ENCODE data around the gene MTCL1.

Gene MTCL1

DNA sequence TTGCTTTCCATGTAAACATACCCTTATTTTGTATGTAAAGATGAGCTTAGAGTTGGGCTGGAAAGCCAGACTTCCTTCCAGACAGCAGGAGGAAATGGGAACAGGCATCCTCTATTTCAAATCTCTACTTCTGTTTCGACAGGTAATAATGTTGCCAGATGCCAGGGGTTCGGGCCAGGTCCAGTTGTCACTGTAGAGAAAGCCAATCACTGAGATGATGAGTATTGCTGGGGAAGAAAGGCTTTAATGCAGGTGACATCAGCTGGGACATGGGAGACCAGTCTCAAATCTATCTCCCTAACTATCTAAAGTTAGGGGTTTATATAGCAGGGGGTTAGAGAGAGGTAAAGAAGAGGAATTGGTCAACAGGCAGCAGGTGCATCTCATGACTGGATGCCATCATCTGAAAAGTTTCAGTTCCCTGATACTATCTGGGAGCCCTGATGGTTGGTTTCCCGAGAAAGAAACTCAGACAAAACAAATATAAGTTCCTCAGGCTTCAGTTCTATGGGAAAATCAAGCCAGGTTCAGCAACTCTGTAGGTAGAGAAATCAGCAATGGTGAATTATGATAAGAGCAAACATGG is 9.3 kb upstream of the MTCL1 start:
- DNase-seq (ENCODE audit: extremely low spot score) = no peak
- CTCF ChIA-PET = interaction anchor here (0.6 to 1.2 kb wide), 3 partner anchors 149 to 292 kb away, joined by 3 to 6 read pairs (median 4); no protein-coding TSS in a partner anchor
- POLR2A ChIA-PET = interaction anchor here (0.6 kb wide), 1 partner anchor 356 kb away, joined by 3 read pairs; no protein-coding TSS in a partner anchor

DNA sequence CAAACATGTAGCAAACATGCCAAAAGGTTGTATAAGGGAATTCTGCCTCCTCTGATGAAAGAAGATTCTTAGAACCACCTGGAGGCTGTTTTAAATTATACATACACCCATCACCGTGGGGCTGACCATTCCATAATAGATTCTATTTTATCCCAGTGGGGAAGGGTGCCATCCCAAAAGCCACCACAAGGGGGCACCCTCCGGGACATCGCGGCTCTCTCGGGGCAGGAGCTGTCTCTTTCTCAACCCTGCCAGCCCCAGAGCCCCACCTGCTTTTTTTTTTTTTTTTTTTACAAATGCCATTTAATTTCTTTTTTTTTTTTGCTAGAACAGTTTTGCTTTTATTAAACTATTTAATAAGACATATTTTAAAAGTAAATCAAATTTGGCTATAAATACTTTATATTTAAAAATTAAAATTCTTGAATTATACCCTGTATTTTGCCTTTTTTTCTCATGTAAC is 8.6 kb upstream of the MTCL1 start:
- TF ChIP-seq FOXA1 (IDR thresholded peaks at IDR 0.05) = no peak
- peak; percentile 84 for TF ChIP-seq ZNF384 (IDR thresholded peaks at IDR 0.05)
- TF ChIP-seq L3MBTL2 (conservative IDR thresholded peaks at IDR 0.05) = no peak
- ChIA-PET CTCF (interaction anchor here (0.5 to 1.2 kb wide), 8 partner anchors 10 to 1180 kb away, joined by 3 to 6 read pairs (median 4); no protein-coding TSS in a partner anchor), POLR2A (no interaction called here)
- DNase-seq (ENCODE audit: extremely low spot score) = peak; percentile 69

More for the DNA sequence above, 9.3 kb upstream of the MTCL1 start:
- TF ChIP-seq, protein P1, sequence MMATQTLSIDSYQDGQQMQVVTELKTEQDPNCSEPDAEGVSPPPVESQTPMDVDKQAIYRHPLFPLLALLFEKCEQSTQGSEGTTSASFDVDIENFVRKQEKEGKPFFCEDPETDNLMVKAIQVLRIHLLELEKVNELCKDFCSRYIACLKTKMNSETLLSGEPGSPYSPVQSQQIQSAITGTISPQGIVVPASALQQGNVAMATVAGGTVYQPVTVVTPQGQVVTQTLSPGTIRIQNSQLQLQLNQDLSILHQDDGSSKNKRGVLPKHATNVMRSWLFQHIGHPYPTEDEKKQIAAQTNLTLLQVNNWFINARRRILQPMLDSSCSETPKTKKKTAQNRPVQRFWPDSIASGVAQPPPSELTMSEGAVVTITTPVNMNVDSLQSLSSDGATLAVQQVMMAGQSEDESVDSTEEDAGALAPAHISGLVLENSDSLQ (IDR thresholded peaks at IDR 0.05) = no peak
- TF ChIP-seq ARNT (IDR thresholded peaks at IDR 0.05) (no peak), L3MBTL2 (conservative IDR thresholded peaks at IDR 0.05) (no peak), FOXA1 (IDR thresholded peaks at IDR 0.05) (no peak), BHLHE40 (IDR thresholded peaks at IDR 0.05; ENCODE audit: borderline replicate concordance) (no peak), NFRKB (IDR thresholded peaks at IDR 0.05) (no peak), ZNF384 (IDR thresholded peaks at IDR 0.05) (no peak), FOXM1 (IDR thresholded peaks at IDR 0.05; ENCODE audit: borderline replicate concordance) (no peak), HDGF (IDR thresholded peaks at IDR 0.05; ENCODE audit: borderline replicate concordance) (no peak), CTBP1 (IDR thresholded peaks at IDR 0.05; ENCODE audit: borderline replicate concordance) (no peak), FOXK2 (IDR thresholded peaks at IDR 0.05) (no peak), TARDBP (IDR thresholded peaks at IDR 0.05) (no peak), SP1 (IDR thresholded peaks at IDR 0.05) (no peak), ELF4 (IDR thresholded peaks at IDR 0.05) (no peak)

DNA sequence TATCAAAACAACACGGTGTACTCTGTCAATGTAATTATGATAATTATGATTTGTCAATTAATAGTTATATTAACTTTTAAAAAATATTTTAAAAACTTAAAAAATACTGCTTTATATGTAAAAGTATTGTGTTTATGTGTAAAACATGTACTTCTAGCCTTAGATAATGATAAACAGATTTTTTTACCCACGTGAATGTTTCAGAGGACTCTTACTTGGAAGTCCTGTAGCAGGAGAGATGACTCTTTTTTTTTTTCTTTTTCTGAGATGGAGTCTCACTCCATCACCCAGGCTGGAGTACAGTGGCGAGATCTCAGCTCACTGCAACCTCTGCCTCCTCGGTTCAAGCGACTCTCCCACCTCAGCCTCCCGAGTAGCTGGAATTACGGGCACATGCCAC is 6.2 kb upstream of the MTCL1 start:
- ChIA-PET POLR2A (no interaction called here), CTCF (no interaction called here)
- no peak for DNase-seq (ENCODE audit: extremely low spot score)
- TF ChIP-seq FOXM1 (IDR thresholded peaks at IDR 0.05; ENCODE audit: borderline replicate concordance) (no peak), L3MBTL2 (conservative IDR thresholded peaks at IDR 0.05) (no peak), ZNF384 (IDR thresholded peaks at IDR 0.05) (no peak), ELF4 (IDR thresholded peaks at IDR 0.05) (no peak), NFRKB (IDR thresholded peaks at IDR 0.05) (no peak), SUZ12 (IDR thresholded peaks at IDR 0.05) (no peak), ARNT (IDR thresholded peaks at IDR 0.05) (no peak), SP1 (IDR thresholded peaks at IDR 0.05) (no peak), FOXK2 (IDR thresholded peaks at IDR 0.05) (no peak), LEF1 (IDR thresholded peaks at IDR 0.05; ENCODE audit: borderline replicate concordance) (no peak), TARDBP (IDR thresholded peaks at IDR 0.05) (no peak), BHLHE40 (IDR thresholded peaks at IDR 0.05; ENCODE audit: borderline replicate concordance) (no peak)
- TF ChIP-seq, protein P1 (IDR thresholded peaks at IDR 0.05) = no peak

DNA sequence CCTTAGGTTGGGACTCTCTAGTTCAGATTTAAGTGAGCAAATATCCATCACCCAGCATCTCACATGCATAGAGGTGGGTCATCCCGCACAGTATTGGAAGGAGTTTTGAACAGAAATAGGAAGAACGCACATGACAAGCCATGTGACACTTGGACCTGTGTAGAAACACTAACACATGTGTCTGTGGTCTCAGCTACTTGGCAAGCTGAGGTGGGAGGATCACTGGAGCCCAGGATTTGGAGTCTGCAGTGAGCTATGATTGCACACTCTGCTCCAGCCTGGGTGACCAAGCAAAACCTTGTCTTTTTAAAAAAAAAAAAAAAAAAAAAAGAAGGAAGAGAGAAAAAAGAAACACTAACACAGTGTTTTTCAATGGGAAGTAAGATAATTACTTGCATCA is 5.4 kb upstream of the MTCL1 start:
- TF ChIP-seq SP1 (IDR thresholded peaks at IDR 0.05) (no peak), NFRKB (IDR thresholded peaks at IDR 0.05) (no peak)
- ChIA-PET CTCF (no interaction called here), POLR2A (no interaction called here)
- DNase-seq (ENCODE audit: extremely low spot score) = no peak

DNA sequence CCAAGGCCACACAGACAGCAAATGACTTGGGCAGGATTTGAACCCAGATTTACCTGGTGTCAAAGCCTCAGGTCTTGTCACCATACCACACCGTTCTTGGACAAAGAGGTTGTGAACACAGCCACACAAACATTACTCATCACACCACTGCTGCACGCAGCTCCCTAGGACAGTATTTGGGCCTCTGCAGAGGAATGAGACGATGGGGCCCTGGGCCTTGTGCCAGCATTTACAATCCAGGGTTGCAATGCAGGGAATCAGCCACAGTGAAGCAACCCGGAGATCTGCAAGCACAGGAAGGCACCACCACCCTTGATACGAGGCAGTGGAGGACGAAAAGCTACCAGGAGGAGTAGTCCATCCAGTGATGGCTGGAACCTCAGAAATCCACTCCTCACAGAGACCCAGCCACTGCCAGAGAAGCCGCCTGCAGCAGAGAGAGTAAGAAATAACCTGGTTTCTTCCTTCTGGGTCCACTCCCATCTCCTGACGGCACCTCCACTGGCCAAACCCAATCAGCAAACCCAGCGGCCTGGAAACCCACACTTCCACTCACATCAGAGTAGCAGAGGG is 3.7 kb upstream of the MTCL1 start:
- DNase-seq (ENCODE audit: extremely low spot score) = no peak
- CTCF ChIA-PET = interaction anchor here (0.8 kb wide), 1 partner anchor 358 kb away, joined by 3 read pairs; no protein-coding TSS in a partner anchor
- TF ChIP-seq ELF4 (IDR thresholded peaks at IDR 0.05) (no peak), SP1 (IDR thresholded peaks at IDR 0.05) (no peak), L3MBTL2 (conservative IDR thresholded peaks at IDR 0.05) (no peak), NFRKB (IDR thresholded peaks at IDR 0.05) (no peak), BHLHE40 (IDR thresholded peaks at IDR 0.05; ENCODE audit: borderline replicate concordance) (no peak), FOXA1 (IDR thresholded peaks at IDR 0.05) (no peak), HDGF (IDR thresholded peaks at IDR 0.05; ENCODE audit: borderline replicate concordance) (no peak), TARDBP (IDR thresholded peaks at IDR 0.05) (no peak), SUZ12 (IDR thresholded peaks at IDR 0.05) (no peak), LEF1 (IDR thresholded peaks at IDR 0.05; ENCODE audit: borderline replicate concordance) (no peak), FOXM1 (IDR thresholded peaks at IDR 0.05; ENCODE audit: borderline replicate concordance) (no peak), CTBP1 (IDR thresholded peaks at IDR 0.05; ENCODE audit: borderline replicate concordance) (no peak), ZNF384 (IDR thresholded peaks at IDR 0.05) (no peak), FOXK2 (IDR thresholded peaks at IDR 0.05) (no peak), ARNT (IDR thresholded peaks at IDR 0.05) (no peak)
- TF ChIP-seq, protein P1 (IDR thresholded peaks at IDR 0.05) = no peak
- POLR2A ChIA-PET = no interaction called here

DNA sequence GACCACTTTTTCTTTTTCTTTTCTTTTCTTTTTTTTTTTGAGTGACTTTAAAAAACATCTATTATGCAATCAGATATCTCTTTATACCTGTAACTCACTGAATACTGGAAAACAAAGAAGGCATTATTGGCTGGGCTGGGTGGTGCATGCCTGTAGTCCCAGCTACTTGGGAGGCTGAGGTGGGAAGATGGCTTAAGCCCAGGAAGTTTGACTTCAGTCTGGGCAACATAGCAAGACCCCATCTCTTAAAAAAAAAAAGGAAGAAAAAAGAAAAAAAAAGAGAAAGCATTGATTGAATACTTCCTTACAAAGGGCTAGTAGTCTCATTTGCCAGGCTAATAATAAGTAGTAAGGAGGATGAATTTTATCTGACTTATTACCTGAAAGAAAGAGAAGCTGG is 2.7 kb upstream of the MTCL1 start:
- DNase-seq (ENCODE audit: extremely low spot score) = no peak

More for the DNA sequence above, 2.7 kb upstream of the MTCL1 start:
- TF ChIP-seq ZNF384 (IDR thresholded peaks at IDR 0.05) = no peak
- TF ChIP-seq LEF1 (IDR thresholded peaks at IDR 0.05; ENCODE audit: borderline replicate concordance) = no peak
- TF ChIP-seq FOXA1 (IDR thresholded peaks at IDR 0.05) = no peak
- TF ChIP-seq HDGF (IDR thresholded peaks at IDR 0.05; ENCODE audit: borderline replicate concordance) = no peak
- no peak for TF ChIP-seq BHLHE40 (IDR thresholded peaks at IDR 0.05; ENCODE audit: borderline replicate concordance)
- no peak for TF ChIP-seq ELF4 (IDR thresholded peaks at IDR 0.05)
- TF ChIP-seq L3MBTL2 (conservative IDR thresholded peaks at IDR 0.05) = no peak
- no peak for TF ChIP-seq CTBP1 (IDR thresholded peaks at IDR 0.05; ENCODE audit: borderline replicate concordance)
- no peak for TF ChIP-seq ARNT (IDR thresholded peaks at IDR 0.05)
- TF ChIP-seq FOXK2 (IDR thresholded peaks at IDR 0.05) = no peak
- TF ChIP-seq SUZ12 (IDR thresholded peaks at IDR 0.05) = no peak
- TF ChIP-seq NFRKB (IDR thresholded peaks at IDR 0.05) = no peak
- TF ChIP-seq, protein P1 (IDR thresholded peaks at IDR 0.05) = no peak
- TF ChIP-seq TARDBP (IDR thresholded peaks at IDR 0.05) = no peak
- TF ChIP-seq SP1 (IDR thresholded peaks at IDR 0.05) = no peak
- TF ChIP-seq FOXM1 (IDR thresholded peaks at IDR 0.05; ENCODE audit: borderline replicate concordance) = no peak
- ChIA-PET CTCF (no interaction called here), POLR2A (no interaction called here)
